GM13977 (cell line): ENCODE measurements around the gene KRTAP5-2.
A peak's percentile ranks its signal among the peaks of the same experiment; 100 is the strongest.
"Not testable (repeated sequence)": the region's sequence is repeated elsewhere in the genome, so short reads cannot be mapped to it uniquely, and the experiment has no call there.

ENCODE experiments used
- DNase-seq: peaks from one replicate; pipeline ENCODE4 v3.0.0; 2012; ENCODE audit warnings: low spot score
- in situ Hi-C: fragments of 300-500 bp; cut with MboI; formaldehyde crosslinking; loops from one replicate; pipeline ENCODE4 v1.12.0; 2022; ENCODE audit warnings: low sequenced_read_pairs, low pct_unique_long_range_greater_than_20kb, mixed read lengths, inconsistent platforms; ENCODE audit not compliant: unreplicated experiment
- TF ChIP-seq, protein P1 (sequence below): IDR thresholded peaks from 2 replicates; pipeline ENCODE4 v1.5.1; 2012; ENCODE audit warnings: mild to moderate bottlenecking, control low read depth; ENCODE audit not compliant: insufficient read depth; ENCODE audit errors: extremely low read depth, missing control alignments

KRTAP5-2 gene

GRCh38 chr11:1605923-1606322, 7.8 kb upstream of the KRTAP5-2 start:
- in situ Hi-C loops = not testable (repeated sequence)
- peak; percentile 81 for DNase-seq

- TF ChIP-seq, protein P1, sequence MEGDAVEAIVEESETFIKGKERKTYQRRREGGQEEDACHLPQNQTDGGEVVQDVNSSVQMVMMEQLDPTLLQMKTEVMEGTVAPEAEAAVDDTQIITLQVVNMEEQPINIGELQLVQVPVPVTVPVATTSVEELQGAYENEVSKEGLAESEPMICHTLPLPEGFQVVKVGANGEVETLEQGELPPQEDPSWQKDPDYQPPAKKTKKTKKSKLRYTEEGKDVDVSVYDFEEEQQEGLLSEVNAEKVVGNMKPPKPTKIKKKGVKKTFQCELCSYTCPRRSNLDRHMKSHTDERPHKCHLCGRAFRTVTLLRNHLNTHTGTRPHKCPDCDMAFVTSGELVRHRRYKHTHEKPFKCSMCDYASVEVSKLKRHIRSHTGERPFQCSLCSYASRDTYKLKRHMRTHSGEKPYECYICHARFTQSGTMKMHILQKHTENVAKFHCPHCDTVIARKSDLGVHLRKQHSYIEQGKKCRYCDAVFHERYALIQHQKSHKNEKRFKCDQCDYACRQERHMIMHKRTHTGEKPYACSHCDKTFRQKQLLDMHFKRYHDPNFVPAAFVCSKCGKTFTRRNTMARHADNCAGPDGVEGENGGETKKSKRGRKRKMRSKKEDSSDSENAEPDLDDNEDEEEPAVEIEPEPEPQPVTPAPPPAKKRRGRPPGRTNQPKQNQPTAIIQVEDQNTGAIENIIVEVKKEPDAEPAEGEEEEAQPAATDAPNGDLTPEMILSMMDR = no peak
- in situ Hi-C loops = no loop called here
- DNase-seq = no peak
Observed at GRCh38 chr11:1604711-1605110, 6.6 kb upstream of the KRTAP5-2 start.

DNA sequence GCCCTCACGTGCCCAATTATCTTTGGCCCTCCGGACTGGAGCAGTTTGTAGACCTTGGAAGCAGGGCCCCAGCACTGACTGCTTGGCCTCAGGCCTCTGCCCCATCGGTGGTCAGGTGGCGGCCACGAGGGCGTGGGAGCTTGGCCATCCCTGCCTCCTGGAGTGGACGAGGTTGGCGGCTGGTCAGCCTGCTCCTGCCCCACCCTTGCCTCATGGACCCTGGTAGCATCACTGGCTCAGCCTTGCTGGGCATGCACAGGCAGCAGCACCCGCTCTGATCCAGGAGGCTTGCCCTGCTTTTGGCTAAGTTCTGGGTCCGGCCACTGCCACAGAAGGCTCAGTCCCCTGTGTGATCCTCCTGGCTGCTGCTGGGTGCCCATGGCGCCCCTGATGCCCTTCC, 6.1 kb upstream of the KRTAP5-2 start:
- TF ChIP-seq, protein P1 = no peak
- in situ Hi-C loops = no loop called here
- DNase-seq = no peak

- in situ Hi-C loops = no loop called here
- TF ChIP-seq, protein P1 = no peak
- no peak for DNase-seq
Observed at GRCh38 chr11:1603629-1604028, 5.5 kb upstream of the KRTAP5-2 start.

GRCh38 chr11:1601663-1602062, 3.6 kb upstream of the KRTAP5-2 start:
- in situ Hi-C loops = not testable (repeated sequence)

DNA sequence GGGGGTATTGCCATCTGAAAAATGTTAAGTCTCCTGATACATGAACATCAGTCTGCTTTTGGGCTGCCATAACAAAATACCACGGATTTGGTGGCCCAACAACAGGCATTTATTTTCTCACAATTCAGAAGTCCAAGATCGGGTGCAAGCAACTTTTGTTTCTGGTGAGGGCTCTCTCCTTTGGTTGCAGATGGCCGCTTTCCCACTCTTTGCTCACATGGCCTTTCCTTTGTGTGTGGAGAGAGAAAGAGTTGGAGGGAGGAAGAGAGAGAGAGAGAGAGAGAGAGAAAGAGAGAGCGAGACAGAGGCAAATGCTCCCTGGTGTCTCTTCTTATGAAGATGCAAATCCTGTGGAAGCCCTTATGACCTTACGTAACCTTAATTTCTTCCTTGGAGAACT, 2.5 kb upstream of the KRTAP5-2 start:
- DNase-seq = no peak
- TF ChIP-seq, protein P1 = no peak
- in situ Hi-C loops = no loop called here

More at GRCh38 chr11:1601663-1602062, 3.6 kb upstream of the KRTAP5-2 start:
- not testable (repeated sequence) for DNase-seq

DNA sequence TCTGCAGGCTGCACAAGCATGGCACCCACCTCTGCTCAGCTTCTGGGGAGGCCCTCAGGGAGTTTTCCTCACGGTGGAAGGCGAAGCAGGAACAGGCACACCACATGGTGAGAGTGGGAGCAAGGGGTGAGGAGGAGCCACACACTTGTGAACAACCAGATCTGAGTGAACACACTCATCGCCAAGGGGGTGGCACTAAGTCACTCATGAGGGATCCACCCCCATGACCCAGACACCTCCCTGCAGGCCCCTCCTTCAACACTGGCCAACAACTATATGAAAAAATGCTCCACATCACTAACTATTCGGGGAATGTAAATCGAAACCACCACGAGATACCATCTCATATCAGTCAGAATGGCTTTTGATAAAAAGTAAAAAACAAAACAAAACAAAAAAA, 722 bp upstream of the KRTAP5-2 start:
- in situ Hi-C loops = no loop called here
- DNase-seq = no peak
- TF ChIP-seq, protein P1 = no peak

GRCh38 chr11:1598406-1598805, 312 bp upstream of the KRTAP5-2 start:
- DNase-seq, in situ Hi-C loops: not testable (repeated sequence)
